ENCODE results near the gene TMEM37. TPM values are rescaled to one million over a fixed set of nuclear protein-coding genes. Genes with fewer than 3 reads are reported as not detected.

The TMEM37 gene
- total RNA-seq, 4 donors from 2014 or later = 1.7 to 2.8 (median 2.2) TPM

- WGBS = 77% methylated on average over 12 of the region's 12 CpGs
- intact Hi-C loops (cut with DNase I) = no loop called here
- no peak overlapping the region for H3K27ac ChIP-seq (replicated peaks in 1 of 4)
- H3K27me3 ChIP-seq = peaks cover 0 to 39% (median 0%) of the 10 kb centered on the region in 4 donors
- no peaks in the 10 kb centered on the region for H3K4me1 ChIP-seq
- TF ChIP-seq, protein P1, sequence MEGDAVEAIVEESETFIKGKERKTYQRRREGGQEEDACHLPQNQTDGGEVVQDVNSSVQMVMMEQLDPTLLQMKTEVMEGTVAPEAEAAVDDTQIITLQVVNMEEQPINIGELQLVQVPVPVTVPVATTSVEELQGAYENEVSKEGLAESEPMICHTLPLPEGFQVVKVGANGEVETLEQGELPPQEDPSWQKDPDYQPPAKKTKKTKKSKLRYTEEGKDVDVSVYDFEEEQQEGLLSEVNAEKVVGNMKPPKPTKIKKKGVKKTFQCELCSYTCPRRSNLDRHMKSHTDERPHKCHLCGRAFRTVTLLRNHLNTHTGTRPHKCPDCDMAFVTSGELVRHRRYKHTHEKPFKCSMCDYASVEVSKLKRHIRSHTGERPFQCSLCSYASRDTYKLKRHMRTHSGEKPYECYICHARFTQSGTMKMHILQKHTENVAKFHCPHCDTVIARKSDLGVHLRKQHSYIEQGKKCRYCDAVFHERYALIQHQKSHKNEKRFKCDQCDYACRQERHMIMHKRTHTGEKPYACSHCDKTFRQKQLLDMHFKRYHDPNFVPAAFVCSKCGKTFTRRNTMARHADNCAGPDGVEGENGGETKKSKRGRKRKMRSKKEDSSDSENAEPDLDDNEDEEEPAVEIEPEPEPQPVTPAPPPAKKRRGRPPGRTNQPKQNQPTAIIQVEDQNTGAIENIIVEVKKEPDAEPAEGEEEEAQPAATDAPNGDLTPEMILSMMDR (IDR thresholded peaks at IDR 0.05) = no peak
- TF ChIP-seq EP300 (IDR thresholded peaks at IDR 0.05) (no peak), POLR2AphosphoS5 (IDR thresholded peaks at IDR 0.05) (no peak), POLR2A (IDR thresholded peaks at IDR 0.05; ENCODE audit: low read depth) (no peak)
- DNase-seq (ENCODE audit: extremely low spot score) = no peak
- H3K36me3 ChIP-seq = no peaks in the 10 kb centered on the region
- H3K4me3 ChIP-seq = no peak overlapping the region
- no peaks in the 10 kb centered on the region for H3K9me3 ChIP-seq
Measured at GRCh38 chr2:119453972-119454593, 22.4 kb downstream of the TMEM37 start.

- H3K27ac ChIP-seq (replicated peaks in 1 of 4) = no peak overlapping the region
- no peaks in the 10 kb centered on the region for H3K4me1 ChIP-seq
- TF ChIP-seq, protein P1 (IDR thresholded peaks at IDR 0.05) = no peak
- TF ChIP-seq POLR2A (IDR thresholded peaks at IDR 0.05; ENCODE audit: low read depth) = no peak
- TF ChIP-seq POLR2AphosphoS5 (IDR thresholded peaks at IDR 0.05) = no peak
- TF ChIP-seq EP300 (IDR thresholded peaks at IDR 0.05) = no peak
- no peaks in the 10 kb centered on the region for H3K36me3 ChIP-seq
- no peaks in the 10 kb centered on the region for H3K9me3 ChIP-seq
- DNase-seq (ENCODE audit: extremely low spot score) = no peak
- H3K27me3 ChIP-seq = peaks cover 0 to 33% (median 0%) of the 10 kb centered on the region in 4 donors
- H3K4me3 ChIP-seq = no peak overlapping the region
- intact Hi-C loops (cut with DNase I) = no loop called here
- WGBS = 68% methylated on average over 13 of the region's 13 CpGs
Measured at GRCh38 chr2:119455066-119455718, 23.5 kb downstream of the TMEM37 start.

DNA sequence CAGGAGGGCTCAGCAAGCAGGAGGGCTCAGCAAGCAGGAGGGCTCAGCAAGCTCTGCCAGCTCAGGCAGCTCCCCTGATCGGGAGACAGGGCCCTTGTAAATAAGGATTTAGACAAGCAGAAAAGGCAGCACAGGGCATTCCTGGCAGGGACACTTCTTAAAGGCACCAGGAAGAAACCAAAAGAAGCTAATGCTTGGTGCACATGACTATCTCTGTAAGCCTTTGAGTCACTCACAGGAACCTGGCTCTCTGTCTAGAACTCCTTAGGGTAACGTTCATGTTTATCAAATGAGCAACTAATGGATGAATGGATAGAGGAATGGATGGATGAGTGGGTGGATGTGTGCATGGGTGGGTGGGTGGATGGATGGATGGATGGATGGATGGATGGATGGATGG is 28.4 kb downstream of the TMEM37 start:
- no peaks in the 10 kb centered on the region for H3K27me3 ChIP-seq
- no peaks in the 10 kb centered on the region for H3K4me1 ChIP-seq
- H3K27ac ChIP-seq (replicated peaks in 1 of 4) = no peak overlapping the region
- no peaks in the 10 kb centered on the region for H3K9me3 ChIP-seq
- no peak for DNase-seq (ENCODE audit: extremely low spot score)
- 60% methylated on average over 2 of the region's 2 CpGs for WGBS
- TF ChIP-seq POLR2A (IDR thresholded peaks at IDR 0.05; ENCODE audit: low read depth) (no peak), POLR2AphosphoS5 (IDR thresholded peaks at IDR 0.05) (no peak), EP300 (IDR thresholded peaks at IDR 0.05) (no peak)
- TF ChIP-seq, protein P1 (IDR thresholded peaks at IDR 0.05) = no peak
- intact Hi-C loops (cut with DNase I) = no loop called here
- no peak overlapping the region for H3K4me3 ChIP-seq
- H3K36me3 ChIP-seq = no peaks in the 10 kb centered on the region

DNA sequence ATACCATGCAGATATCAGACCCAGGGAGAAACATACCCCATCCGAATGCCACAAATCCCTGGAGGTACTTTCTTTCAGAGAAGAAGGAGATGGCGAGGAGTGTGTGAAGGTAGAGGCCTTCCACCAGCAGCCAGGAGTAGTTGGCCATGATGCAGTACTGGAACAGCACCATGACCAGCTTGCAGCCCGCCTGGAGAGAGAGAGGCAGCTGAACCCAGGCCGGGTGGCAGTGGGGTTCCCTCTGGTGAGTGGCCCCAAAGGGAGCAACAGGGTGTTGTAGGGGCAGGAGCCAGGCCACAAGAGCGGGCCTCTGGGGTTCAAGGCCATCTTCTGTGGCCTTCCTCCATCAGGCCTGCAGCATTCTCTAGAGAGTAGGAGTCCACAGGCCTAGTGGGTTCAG is 30.2 kb downstream of the TMEM37 start:
- 96% methylated on average over 5 of the region's 5 CpGs for WGBS
- no peak for DNase-seq (ENCODE audit: extremely low spot score)
- no peak overlapping the region for H3K4me3 ChIP-seq
- no peaks in the 10 kb centered on the region for H3K27me3 ChIP-seq
- no peaks in the 10 kb centered on the region for H3K9me3 ChIP-seq
- intact Hi-C loops (cut with DNase I) = no loop called here
- no peaks in the 10 kb centered on the region for H3K36me3 ChIP-seq
- H3K4me1 ChIP-seq = no peaks in the 10 kb centered on the region
- TF ChIP-seq, protein P1 (IDR thresholded peaks at IDR 0.05) = no peak
- TF ChIP-seq EP300 (IDR thresholded peaks at IDR 0.05) = no peak
- TF ChIP-seq POLR2AphosphoS5 (IDR thresholded peaks at IDR 0.05) = no peak
- no peak for TF ChIP-seq POLR2A (IDR thresholded peaks at IDR 0.05; ENCODE audit: low read depth)
- no peak overlapping the region for H3K27ac ChIP-seq (replicated peaks in 1 of 4)
